HG02588 (cell line): ENCODE results near the gene RHOH.
A peak's percentile ranks its signal among the peaks of the same experiment; 100 is the strongest.

Experiments
- ATAC-seq: cut with Tn5 transposase; IDR thresholded peaks from one replicate; pipeline ENCODE4 v1.9.1; 2021; ENCODE audit warnings: mild to moderate bottlenecking, moderate library complexity; ENCODE audit not compliant: unreplicated experiment

Gene RHOH

DNA sequence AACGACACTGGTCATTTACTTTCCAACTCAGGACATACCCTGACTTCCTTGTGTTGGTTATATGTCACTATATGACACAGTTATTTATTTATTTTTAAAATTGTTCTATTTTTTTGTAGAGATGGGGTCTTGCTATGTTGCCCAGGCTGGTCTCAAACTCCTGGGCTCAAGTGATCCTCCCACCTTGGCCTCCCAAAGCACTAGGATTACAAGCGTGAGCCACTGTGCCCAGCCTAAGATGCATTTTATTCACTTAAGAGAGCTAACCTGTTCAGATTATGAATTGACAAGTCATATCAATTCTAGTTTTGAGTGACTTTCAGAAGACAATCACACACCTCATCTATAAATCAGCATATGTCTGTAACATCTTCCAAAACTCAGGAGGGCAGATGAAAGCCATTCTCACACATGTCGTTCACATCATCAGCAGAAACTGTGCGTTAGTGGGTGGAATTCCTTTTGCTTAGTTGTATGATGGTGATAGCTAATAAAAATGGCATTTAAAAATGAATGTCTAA lies 9.4 kb upstream of the RHOH start:
- ATAC-seq = no peak

DNA sequence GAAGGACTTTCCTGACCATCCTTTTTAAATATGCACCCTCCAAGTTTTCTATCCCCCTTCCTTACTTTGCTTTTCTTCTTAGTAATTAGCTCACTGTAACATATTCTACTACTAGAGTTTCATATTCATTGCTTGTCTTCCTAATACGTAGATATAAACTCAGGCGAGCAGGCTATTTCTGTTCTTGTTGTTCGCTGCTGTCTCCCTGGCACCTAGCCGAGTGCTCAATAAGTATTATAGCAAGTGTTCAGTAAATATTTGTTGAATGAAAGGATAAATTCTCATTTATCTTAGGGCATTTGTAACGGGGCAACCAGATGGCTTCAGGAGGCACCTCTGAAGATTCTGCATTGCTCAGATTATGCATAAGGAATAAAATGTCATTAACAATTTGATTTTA lies 6.8 kb upstream of the RHOH start:
- ATAC-seq = no peak

DNA sequence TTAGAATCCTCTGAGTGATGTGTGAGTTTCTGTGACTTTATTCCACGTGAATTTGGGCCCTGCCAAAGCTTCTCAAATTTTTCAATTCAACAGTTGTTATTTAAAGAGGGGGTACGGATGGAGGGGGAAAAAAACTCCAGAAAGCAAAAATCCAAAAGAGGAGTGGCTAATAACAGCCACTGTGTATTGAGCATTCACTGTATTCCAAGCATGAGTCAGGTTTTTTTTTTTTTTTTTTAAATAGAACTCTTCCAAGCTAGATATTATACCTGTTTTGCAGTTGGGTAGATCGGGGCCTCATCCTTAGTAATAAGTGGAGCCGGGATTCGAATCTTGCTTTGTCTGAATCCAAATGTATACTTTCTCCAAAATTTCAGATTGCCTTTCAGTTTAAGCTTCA lies 6.4 kb upstream of the RHOH start:
- no peak for ATAC-seq

DNA sequence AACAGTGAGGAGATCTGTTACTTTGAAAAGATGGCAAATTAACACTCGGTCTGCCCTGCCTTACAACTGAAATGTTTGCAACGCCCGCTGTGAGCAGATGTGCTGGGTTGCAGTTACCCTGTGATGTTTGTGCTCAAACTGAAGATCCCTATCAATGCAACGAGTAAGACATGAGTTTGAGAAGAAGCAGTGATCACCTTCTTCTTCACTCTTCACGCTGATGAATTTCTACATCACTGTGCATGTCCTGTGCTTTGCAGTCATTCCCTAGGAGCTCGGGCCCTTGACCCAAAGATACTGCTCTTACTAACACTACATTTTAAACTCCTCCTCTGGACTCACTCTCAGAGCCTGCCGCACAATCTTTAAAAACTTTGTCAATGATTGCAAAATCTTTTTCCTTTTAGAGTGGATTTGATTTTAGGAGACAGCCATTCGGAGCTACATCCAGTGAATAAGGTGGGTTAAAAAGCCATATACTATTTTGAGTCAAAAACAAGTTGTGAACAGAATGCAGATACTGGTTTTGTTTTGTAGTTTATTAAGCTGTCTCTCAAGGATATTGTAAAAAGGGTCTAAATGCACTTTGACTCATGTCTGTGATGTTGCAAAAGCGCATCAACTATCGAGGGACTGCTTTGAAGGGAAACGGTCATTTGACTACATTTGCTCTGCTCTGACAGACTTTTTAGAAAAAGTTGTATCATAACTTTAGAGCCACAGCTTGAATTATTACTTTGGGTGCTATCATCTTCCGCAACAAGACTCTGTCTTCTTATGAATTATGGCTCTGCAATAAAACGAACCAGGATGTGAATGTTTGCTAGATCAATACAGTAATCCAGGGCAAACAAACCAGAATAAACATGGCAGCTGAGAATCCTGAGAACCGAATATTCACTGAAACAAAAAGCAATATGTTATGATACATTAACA lies 5.7 kb upstream of the RHOH start:
- no peak for ATAC-seq

DNA sequence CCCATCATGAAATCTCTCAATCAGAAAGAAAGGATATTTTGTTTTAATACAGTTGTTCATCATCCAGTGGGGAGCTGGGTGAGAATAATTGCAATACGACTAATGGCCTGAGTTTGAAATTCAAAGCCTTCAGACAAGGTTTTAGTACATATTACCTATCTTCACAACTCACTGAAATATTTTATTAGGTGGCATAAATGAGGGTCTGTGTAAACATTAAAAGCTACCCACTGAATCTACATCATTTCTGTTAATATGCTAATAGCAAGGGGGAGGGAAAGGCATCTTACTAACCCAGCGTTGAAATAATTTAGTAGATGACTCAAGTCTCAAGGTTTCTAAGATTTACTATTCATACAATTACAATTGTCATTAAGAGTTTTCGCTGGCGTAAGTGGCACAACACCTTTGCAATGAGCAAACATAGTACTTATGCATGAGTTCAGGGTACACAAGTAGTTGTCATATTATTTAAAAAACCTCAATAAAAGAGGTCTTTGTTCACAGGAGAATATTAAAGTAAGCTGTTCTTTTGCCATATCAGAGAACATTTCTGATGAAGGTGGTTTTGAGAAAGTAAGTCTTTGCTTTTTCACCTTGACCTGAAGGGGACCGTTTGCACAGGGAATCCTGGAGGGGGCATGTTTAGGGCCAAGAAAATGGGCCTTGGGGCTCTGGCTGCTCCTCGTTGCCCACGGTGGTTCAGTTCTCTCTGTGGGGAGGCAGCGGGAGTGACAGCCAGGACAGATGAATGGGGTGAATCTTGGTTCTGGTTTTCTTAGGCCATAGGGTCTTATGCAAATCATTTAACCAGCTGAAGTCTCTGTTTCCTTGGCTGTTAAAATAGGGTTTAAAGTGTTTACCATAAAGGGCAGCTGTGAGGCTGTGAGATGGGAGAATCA lies 4.5 kb upstream of the RHOH start:
- ATAC-seq = peak; percentile 41

DNA sequence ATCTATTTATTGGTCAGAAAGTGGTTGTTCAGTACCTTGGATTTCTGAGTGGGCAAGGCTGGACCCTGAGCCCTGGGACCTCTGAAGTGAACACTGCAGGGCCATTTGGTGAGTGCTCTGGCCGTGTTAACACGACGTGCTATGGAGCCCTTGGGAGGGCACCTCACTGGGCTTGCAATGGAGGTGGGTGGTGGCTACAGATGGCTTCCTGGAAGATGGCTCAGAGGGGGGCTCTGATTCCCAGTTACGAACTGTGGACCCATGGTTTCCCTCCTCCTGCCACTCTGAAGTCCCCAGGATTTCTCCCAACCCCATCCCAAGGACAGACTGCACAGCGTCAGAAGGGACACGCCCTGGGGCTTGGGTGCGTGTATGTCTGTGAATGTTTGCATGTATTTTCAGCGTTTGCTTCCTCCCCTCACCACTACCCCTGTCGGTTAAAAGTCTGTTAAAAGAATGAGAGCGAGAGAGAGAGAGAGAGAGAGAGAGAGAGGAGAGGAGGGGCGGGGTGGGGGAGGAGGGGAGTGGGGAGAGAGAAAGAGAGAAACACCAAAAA lies 3.7 kb upstream of the RHOH start:
- ATAC-seq = peak; percentile 30

DNA sequence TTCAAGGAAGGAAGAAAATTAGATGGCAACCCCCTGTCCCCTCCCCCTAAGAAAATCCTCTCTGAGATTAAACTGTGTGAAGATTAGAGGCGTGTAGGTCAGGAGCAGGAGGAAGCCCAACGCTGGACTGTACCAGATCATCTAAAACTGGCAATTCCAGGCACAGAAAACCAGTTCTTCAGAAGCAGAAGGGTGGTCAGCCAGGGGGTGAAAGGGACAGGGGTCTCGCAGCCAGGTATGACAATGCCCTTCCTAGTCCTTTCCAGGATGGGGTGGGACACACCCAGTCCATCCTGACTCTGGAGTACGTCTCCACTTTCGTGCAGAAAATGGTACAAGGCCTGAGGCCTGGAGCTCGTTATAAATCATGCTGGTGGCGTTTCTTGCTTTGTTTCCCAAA lies 3.3 kb upstream of the RHOH start:
- no peak for ATAC-seq

DNA sequence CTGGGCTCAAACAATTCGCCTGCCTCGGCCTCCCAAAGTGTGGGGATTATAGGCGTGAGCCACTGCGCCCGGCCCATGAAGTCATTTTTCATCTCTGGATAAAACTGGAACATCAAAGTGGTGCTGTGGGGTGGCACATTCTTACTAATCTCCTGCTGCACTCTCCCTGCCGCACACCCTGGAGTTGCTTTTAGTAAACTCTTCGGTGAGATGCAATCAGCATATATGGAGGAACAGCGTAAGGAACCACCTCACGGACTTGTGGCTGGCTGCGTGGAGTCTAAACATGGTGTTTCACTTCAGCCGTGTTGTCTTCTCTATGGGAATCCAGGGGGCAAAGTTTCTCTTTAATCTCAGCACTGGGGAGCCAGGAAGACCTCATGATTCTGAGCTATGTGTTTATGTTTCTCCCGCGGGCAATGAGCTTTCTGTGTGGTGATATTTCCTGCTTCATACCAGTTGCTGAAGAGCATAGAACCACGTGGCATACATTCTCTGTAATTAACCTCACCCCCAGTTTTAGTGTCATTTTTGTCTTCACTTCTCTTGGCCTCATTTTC lies 2.1 kb upstream of the RHOH start:
- ATAC-seq = no peak

DNA sequence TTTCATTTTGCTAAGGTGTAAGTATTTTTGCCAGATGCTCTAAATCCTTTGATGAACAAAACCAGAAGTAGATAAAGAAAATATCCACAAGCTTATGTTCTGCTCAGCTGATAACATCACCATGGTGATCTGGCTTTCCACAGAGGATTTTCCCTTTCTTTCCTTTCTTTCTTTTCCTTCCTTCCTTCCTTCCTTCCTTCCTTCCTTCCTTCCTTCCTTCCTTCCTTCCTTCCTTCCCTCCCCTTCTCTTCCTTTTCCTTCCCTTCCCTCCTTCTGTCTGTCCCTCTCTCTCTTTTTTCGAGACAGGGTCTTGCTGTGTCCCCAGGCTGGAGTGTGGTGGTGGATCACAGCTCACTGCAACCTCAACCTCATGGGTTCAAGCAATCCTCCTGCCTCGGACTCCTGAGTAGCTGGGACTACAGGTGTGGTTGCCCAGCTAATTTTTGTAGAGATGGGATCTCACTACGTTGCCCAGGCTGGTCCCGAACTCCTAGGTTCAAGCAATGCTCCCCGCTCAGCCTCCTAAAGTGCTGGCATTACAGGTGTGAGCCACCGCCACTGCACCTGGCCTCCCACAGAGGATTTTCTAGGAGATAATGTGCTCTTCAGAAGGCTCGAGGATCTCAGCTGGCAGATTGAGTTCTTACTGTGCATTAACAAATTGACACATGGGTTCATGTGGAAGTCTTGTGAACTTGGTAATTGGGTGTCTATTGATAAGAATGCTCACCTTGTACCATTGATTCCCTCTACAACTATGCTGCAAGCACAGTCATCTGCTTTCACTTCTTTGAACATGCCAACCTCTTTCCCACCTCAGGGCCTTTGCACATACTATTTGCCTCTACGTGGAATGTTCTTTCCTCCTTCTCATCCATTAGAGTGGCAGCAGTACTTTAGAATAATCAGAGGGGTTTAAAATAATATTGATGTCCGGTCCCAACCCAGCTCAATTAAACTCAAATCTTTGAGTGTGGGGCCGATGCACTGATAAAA lies 1.4 kb upstream of the RHOH start:
- no peak for ATAC-seq

DNA sequence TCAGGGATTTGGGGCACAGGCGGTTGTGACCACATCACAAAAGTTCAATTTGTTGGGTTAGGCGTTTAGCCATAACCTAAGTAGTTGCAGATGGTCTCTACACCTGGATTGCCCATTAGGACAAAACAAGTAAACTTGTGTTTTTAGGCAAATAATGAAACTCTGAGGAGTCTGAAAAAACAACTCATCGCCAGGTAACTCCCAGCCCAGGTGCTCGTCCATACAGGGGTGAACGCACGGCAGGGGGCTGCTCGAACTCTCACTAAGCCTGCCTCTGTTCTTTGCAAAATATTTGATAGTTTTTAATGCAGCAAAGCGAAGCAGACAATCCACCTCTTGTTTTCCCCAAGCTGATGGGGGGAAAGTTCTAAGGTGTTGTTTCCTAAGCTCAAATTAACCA lies 559 bp upstream of the RHOH start:
- no peak for ATAC-seq

DNA sequence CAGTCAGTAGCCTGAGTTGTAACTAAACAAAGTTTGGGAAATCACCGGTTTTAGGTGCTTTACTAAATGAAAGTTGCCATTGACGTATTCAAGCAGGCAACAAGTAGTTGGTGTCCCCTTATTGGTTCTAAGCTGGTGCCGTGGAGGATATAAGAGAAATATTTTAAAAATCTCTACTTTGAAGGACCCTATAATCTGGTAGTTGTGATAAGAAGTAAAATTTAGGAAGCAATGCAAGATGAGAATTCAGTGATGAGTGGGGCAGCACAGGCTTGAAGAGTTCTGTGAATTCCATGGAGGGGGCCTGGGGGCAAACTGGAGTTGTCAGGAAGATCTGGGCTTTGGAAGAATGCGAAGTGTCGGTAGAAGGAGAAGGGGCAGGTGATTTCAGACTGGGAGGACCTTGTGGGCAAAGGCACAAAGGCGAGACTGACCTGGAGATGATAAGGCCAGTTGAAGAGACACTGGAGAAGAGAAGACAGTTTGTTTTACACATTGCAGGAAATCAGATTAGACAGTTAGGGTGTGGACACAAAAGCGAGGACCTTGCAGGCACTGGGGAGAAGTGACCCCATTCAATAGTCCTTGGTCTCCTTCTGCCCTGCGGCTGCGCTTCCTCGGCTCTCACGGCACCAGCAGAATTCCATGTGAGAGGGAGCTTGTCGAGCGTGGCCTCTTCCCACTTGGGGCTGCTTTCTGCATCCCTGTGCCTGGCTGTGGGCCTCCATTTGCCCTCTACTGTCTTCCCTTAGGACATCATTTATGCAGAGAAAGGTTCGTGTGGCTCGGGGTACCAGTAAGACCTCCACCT lies 1.3 kb downstream of the RHOH start:
- ATAC-seq = no peak

DNA sequence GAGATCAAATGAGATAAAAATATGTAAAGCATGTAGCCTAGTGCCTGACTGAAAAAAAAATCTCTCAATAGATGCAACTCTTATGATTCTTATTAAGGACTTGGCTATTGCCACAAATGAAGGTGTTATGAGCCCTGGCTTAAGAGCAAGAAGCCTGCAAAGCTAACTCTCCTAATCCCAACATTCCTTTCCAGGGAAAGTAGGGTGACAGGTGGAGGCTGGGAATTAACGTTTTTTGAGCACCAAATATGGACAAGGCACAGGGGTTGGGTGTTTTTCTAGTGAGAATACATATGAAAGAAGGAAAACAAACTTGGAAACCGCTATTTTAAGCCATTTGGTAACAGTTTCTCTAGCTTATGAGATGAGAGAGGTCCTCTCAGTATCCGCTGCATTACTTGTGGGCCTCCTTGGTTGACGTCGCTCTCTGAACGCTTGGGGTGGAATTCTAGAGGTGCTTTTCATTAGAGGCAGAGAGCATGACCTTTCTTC lies 2.4 kb downstream of the RHOH start:
- no peak for ATAC-seq

DNA sequence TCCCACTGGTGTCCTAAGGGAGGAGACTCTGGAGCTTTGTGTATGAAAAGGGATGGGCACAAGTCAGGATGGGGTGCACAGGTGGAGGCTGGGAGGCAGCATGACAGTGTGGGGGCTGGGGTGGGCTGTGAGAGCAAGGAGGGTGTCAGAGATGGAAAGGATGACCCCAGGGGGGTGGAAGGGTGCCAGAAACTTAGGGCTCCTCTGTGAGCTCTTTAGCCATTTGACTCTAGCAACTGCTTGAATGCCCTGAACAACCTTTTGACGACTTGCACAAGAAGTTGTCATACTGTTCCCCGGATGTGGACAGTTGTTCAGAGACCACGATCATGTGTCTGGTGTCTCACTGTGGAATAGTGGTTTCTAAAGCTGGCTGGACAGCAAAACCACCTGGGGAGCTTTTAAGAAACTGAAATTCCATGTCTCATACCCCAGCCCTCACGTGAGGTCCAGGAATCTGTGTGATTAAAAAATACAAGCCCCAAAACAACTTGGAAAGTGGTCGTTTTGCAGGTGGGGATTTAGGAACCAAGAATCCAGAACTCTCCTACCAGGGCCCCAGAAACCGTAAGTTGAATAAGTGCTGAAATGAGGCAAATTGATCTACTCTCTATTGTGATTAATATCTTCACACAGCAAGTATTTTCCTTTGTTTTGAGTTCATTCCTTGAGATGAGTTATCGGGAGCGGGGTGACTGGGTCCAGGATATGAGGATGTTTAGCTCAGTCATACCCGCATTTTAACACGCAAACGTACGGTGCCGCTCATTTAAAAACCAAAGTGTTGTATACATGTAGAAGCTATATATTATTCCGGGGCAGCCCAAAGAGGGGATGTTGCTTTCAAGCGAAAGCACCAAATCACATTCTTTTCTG lies 3.4 kb downstream of the RHOH start:
- peak; percentile 43 for ATAC-seq

DNA sequence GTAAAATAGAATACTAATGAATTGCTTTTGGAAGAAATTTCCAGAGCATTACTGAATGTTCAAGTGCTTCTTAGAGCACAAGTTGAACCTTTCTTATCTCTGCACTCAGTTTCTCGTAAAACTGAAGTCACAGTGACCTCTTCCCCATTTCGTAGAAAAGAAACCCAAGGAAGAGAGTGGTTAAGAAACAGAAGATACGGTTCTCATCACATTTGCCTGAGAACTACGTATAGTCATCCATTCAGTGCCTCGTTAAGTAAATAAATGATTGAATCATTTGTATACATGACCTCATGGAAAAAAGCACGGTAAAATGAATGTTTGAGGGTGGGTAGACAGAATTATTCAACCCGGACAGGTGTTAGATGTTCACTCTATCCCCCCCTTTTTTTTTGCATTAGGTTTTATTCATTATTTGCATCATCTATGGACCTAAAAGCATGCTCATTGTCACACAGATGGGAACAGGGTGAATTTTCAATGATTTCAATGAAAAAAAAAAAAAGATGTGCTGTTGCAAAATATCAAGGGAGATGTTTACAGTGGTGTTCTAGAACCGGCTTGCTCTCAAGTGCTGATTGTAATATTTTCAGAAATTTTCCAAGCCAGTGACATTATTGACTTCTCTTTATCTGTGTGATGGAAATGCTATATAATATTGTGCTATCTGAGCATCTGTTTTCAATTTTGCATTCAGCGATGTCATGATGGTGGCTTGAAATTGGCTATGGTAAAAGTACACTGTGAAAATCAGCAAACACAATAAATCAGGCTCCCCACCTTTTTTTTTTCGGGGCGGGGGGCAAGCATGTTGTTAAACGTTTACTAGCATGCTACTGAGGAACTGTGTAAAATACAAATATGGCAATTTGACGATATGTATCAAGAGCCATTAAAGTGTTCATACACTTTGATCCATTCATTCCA lies 4.3 kb downstream of the RHOH start:
- no peak for ATAC-seq

DNA sequence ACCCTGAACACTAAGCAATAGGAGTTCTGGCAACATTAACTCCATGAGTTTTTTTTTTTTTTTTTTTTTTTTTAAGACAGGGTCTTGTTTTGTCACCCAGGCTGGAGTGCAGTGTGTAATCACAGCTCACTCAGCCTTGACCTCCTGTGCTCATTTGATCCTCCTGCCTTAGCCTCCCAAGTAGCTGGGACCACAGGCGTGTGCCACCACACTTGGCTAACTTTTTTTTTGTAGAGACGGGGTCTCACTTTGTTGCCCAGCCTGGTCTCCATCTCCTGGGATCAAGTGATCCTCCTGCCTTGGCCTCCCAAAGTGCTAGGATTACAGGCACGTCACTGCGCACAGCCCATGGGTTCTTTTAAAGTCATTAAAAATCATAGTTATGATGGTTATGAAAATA lies 5.1 kb downstream of the RHOH start:
- no peak for ATAC-seq

DNA sequence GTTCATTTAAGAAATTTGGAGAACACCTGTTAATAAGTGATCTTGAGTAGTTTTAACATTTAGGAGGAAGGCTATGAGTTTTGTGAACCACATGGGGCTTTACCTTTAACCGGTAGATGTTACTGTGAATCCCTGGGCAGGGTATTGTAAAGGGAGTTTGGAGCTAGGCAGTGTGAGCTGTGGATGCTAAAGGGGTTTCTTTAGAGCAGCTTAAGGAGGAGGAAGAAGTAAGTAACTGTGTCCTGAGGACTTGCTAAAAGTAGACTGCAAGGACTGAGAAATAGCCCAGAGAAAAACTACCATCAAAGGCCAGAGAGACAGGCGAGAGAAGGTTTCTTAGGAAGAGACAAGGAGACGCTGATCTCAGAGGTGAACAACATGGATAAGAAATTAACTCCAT lies 5.6 kb downstream of the RHOH start:
- no peak for ATAC-seq
